GM12878 (cell line): ENCODE data around the gene ARHGAP20. TPM values are rescaled to one million over a fixed set of nuclear protein-coding genes. Genes with fewer than 3 reads are reported as not detected.

Source experiments
- ATAC-seq: fragments of 200-7000 bp; cut with Tn5 transposase; 3 replicates; pipeline ENCODE4 v1.9.1; 2020; ENCODE audit warnings: mild to moderate bottlenecking, moderate library complexity
- BruUV-seq: library from RNA; stranded (reverse); fragments of 400-500 nt; replicated peaks from 2 replicates; lab custom pipeline; 2021; lab: Mats Ljungman, UMichigan
- CTCF ChIA-PET: fragments of 300-600 bp; sonication (Branson Sonifier 250); formaldehyde crosslinking; extraction: SDS; loops from one replicate; lab custom pipeline; 2021; ENCODE audit warnings: inconsistent platforms; lab: Yijun Ruan, JAX
- POLR2A ChIA-PET: fragments of 350-600 bp; formaldehyde crosslinking; extraction: SDS; loops from one replicate; lab custom pipeline; 2021; ENCODE audit warnings: inconsistent platforms; lab: Charles Lee
- RAD21 ChIA-PET: fragments of 300-600 bp; sonication (Branson Sonifier 250); formaldehyde crosslinking; loops from one replicate; lab custom pipeline; 2023; ENCODE audit warnings: antibody characterized with exemption; ENCODE audit not compliant: unreplicated experiment; lab: Charles Lee
- SMC1A ChIA-PET: fragments of 300-600 bp; sonication (Branson Sonifier 250); formaldehyde crosslinking; loops from one replicate; lab custom pipeline; 2023; ENCODE audit not compliant: unreplicated experiment, uncharacterized antibody; lab: Charles Lee
- DNase-seq: peaks from one replicate; pipeline ENCODE4 v3.0.0-alpha.2; 2011; ENCODE audit warnings: low read depth, low spot score
- FAIRE-seq: peaks from 3 replicates; lab custom pipeline; 2011; peaks lifted over from hg19 to GRCh38; lab: Jason Lieb, UNC
- H2AFZ ChIP-seq: 2 replicates; pipeline ENCODE4 v1.6.0; 2011; ENCODE audit warnings: low read depth, low read length, control low read depth; ENCODE audit not compliant: control insufficient read depth
- H3K27ac ChIP-seq: 2 replicates; pipeline ENCODE4 v1.5.1; 2011; ENCODE audit warnings: control low read depth; ENCODE audit not compliant: control insufficient read depth, insufficient read depth
- H3K27me3 ChIP-seq, 2 experiments: replicated peaks in 1 of 2; 2 replicates each; pipeline versions ENCODE4 v1.6.0 to v1.6.1; 2011; ENCODE audit warnings: low read length in 1 of 2; ENCODE audit not compliant: control insufficient read depth in 2 of 2, insufficient read depth in 2 of 2
- H3K36me3 ChIP-seq, 2 experiments: 2 replicates each; pipeline ENCODE4 v1.5.1; 2011; ENCODE audit warnings: low read length in 1 of 2; ENCODE audit not compliant: control insufficient read depth in 2 of 2, insufficient read depth in 2 of 2
- H3K4me1 ChIP-seq: 2 replicates; pipeline ENCODE4 v1.6.1; 2011; ENCODE audit warnings: mild to moderate bottlenecking, low read length, moderate library complexity, mixed read lengths; ENCODE audit not compliant: control insufficient read depth, insufficient read depth
- H3K4me2 ChIP-seq: 2 replicates; pipeline ENCODE4 v1.6.0; 2011; ENCODE audit warnings: control low read depth; ENCODE audit not compliant: control insufficient read depth, insufficient read depth
- H3K4me3 ChIP-seq: fragments of 200-600 bp; sonication (generic); 2 replicates; pipeline ENCODE4 v1.5.1; 2016
- H3K79me2 ChIP-seq: 2 replicates; pipeline ENCODE4 v1.6.0; 2011; ENCODE audit warnings: low read length; ENCODE audit not compliant: control insufficient read depth, insufficient read depth
- H3K9ac ChIP-seq: 2 replicates; pipeline ENCODE4 v1.8.0; 2011; ENCODE audit warnings: low read length, control low read depth, mixed read lengths; ENCODE audit not compliant: control insufficient read depth, insufficient read depth
- H3K9me3 ChIP-seq: replicated peaks from 3 replicates; pipeline ENCODE4 v1.5.1; 2011; ENCODE audit warnings: mild to moderate bottlenecking, low read length; ENCODE audit not compliant: control insufficient read depth, insufficient read depth
- H4K20me1 ChIP-seq: 2 replicates; pipeline ENCODE4 v1.6.0; 2011; ENCODE audit not compliant: control insufficient read depth, insufficient read depth
- BHLHE40 ChIP-seq, 2 experiments: fragments of 450-650 bp in 1 of 2; IDR thresholded peaks; 2 replicates each; pipeline ENCODE4 v1.6.1; 2011 to 2017; ENCODE audit warnings: low read depth in 2 of 2, borderline replicate concordance in 1 of 2, improper control_type of control experiment in 1 of 2, low read length in 1 of 2, mild to moderate bottlenecking in 1 of 2
- EZH2 ChIP-seq: IDR thresholded peaks from 2 replicates; pipeline ENCODE4 v1.6.1; 2012; ENCODE audit warnings: low read depth, mild to moderate bottlenecking, control low read depth, inconsistent platforms, low read length, borderline replicate concordance; ENCODE audit not compliant: control insufficient read depth
- LARP7 ChIP-seq: fragments of 450-650 bp; IDR thresholded peaks from 2 replicates; pipeline ENCODE4 v1.6.1; 2017; ENCODE audit warnings: mild to moderate bottlenecking
- ZNF217 ChIP-seq: fragments of 450-650 bp; IDR thresholded peaks from 2 replicates; pipeline ENCODE4 v1.6.1; 2017; ENCODE audit warnings: antibody characterized with exemption, mild to moderate bottlenecking
- WGBS: methylation state at CpG from one replicate; pipeline ENCODE4 v1.1.6; 2016; ENCODE audit warnings: low lambda C conversion rate; ENCODE audit not compliant: insufficient replicate concordance, insufficient coverage; ENCODE audit errors: missing lambda C conversion rate; 5-methylcytosine and 5-hydroxymethylcytosine counted together
- in situ Hi-C: fragments of 300-500 bp; cut with MboI; formaldehyde crosslinking; loops from 9 replicates; pipeline ENCODE4 v1.14.3; 2018; ENCODE audit warnings: mixed read lengths
- intact Hi-C: fragments of 100-400 bp; cut with micrococcal nuclease; formaldehyde crosslinking; loops from one replicate; pipeline ENCODE4 v1.14.2; 2022; ENCODE audit not compliant: unreplicated experiment
- polyA plus RNA-seq, 11 experiments: library from polyadenylated mRNA; depleted of rRNA in 4 of 11; unstranded in 6 of 11; stranded (reverse) in 5 of 11; fragments of >200 nt; fragmentation: Nextera tagmentation in 4 of 11; fragmentation: Illumina TruSeq in 1 of 11; extraction: Ambion mirVana in 4 of 11; extraction: Trizol in 1 of 11; gene quantifications; 1 replicate in 1 of 11; 2 replicates in 10 of 11; pipeline versions ENCODE4 v1.2.1 to v1.2.3, GENCODE V29; 2011 to 2016; ENCODE audit warnings: inconsistent platforms in 2 of 11, missing spikeins in 2 of 11, low read depth in 1 of 11
- total RNA-seq, 4 experiments: library from RNA; depleted of rRNA in 3 of 4; stranded (reverse); fragments of >200 nt in 3 of 4; fragmentation: Illumina TruSeq in 1 of 4; extraction: Trizol in 1 of 4; gene quantifications; 2 replicates each; pipeline versions ENCODE4 v1.2.1 to v1.2.3, GENCODE V29; 2013 to 2021
- TF ChIP-seq, protein P1 (sequence below), 3 experiments: IDR thresholded peaks in 2 of 3; conservative IDR thresholded peaks in 1 of 3; 2 replicates each; pipeline ENCODE4 v1.5.1; 2011; ENCODE audit warnings: low read depth in 3 of 3, low read length in 3 of 3, mild to moderate bottlenecking in 3 of 3, control low read depth in 2 of 3, moderate library complexity in 2 of 3, inconsistent platforms in 1 of 3, mixed read lengths in 1 of 3; ENCODE audit not compliant: control insufficient read depth in 2 of 3, insufficient read depth in 1 of 3; ENCODE audit errors: extremely low read depth in 1 of 3

ARHGAP20 gene
- total and polyA plus RNA-seq, 10 of the 15 experiments (the other 5 are each of a cell fraction or from before 2014, with no cell fraction given), result 0.01 TPM; not detected in 9

DNA sequence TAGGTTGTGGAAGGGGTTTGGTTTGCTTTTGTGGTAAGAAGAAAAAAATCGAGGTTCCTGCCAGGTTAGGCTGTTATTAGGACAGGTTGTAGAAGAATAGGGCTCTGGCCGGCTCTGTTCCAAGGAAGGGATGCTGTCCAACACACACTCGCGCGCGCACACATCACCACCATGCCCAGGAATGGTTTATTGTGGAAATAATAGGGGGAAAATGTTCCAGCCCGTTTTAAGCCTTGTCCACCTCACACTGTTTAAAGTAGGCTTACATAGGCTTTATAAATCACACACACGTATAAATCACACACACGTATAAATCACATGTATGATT is 1.2 kb upstream of the ARHGAP20 start:
- intact Hi-C loops, result no loop called here
- no peak overlapping the region for H3K27ac ChIP-seq
- no peaks in the 10 kb centered on the region for H3K4me1 ChIP-seq
- RAD21 ChIA-PET, result no interaction called here
- no peaks in the 10 kb centered on the region; the same call in 2 of the 3 replicates for H3K9me3 ChIP-seq
- POLR2A ChIA-PET, result no interaction called here
- no peaks in the 10 kb centered on the region for H3K79me2 ChIP-seq
- no peaks in the 10 kb centered on the region for H3K36me3 ChIP-seq
- no peak overlapping the region for H3K4me3 ChIP-seq
- CTCF ChIA-PET, result no interaction called here
- no peak overlapping the region for H2AFZ ChIP-seq
- in situ Hi-C loops, result no loop called here
- H3K4me2 ChIP-seq, result no peak overlapping the region
- peaks cover 11 to 12% of the 10 kb centered on the region in 2 experiments for H3K27me3 ChIP-seq
- no peak overlapping the region for H3K9ac ChIP-seq
- FAIRE-seq (no peak), ATAC-seq (no peak), DNase-seq (no peak)
- BruUV-seq, result no TSS peak
- SMC1A ChIA-PET, result interaction anchor here (0.9 kb wide), 1 partner anchor 516 kb away, joined by 3 read pairs; no protein-coding TSS in a partner anchor
- no peaks in the 10 kb centered on the region for H4K20me1 ChIP-seq
- no peak for TF ChIP-seq LARP7
- TF ChIP-seq, all 136 proteins: peak for 0
- 22% methylated on average over 9 of the region's 9 CpGs for WGBS

DNA sequence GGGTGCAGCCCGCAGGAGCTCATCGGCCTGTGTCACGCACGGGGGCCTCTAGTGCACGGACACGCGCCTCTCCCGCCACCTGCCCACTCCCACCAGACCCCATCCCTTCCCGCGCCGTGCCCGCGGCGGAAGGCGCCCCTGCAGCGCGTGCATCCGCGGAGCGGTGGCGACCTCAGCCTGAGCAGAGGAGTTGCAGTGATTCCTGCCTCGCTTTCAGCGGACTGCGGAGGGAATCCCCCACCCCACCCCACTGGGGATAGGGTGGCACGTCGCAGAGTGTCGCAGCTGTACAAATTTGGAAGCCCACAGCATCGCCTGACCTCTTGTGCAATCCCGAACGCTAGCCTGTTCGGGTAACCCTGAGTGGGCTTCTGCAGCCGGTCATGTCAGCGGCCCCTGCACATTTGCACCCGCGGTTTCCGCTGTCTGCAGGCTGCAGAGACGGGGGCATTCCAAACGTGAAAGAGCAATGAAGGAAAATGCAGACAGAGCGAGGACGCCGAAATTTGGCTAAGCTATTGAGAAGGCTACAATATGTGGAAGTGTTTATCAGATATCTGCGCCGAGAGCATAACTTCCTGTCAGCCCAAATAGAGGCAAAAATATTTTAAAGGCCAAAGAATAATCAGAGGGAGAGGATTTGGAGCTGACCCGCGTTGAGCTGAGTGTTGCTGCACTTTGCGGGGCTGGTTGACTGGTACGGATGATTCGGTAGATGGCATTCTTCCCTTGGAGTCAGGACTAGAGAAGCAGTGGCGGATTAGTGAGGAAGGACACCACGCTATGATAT is 617 bp upstream of the ARHGAP20 start:
- 5% methylated on average over 49 of the region's 50 CpGs for WGBS
- Histone ChIP-seq H3K27ac (no peak overlapping the region), H3K4me2 (peak overlapping the region; percentile 69), H4K20me1 (no peaks in the 10 kb centered on the region), H3K27me3 (peaks cover 11 to 12% of the 10 kb centered on the region in 2 experiments), H3K4me3 (0 out of 2 replicates have a peak overlapping the region, but pooled peaks have one; percentile 27), H2AFZ (peak overlapping the region; percentile 17), H3K4me1 (no peaks in the 10 kb centered on the region), H3K79me2 (no peaks in the 10 kb centered on the region), H3K9me3 (no peaks in the 10 kb centered on the region; the same call in 2 of the 3 replicates), H3K9ac (no peak overlapping the region), H3K36me3 (no peaks in the 10 kb centered on the region)
- DNase-seq (no peak), FAIRE-seq (no peak), ATAC-seq (peak; percentile 21; the same call in 1 of the 3 replicates)
- TF ChIP-seq BHLHE40 (IDR thresholded peaks at IDR 0.05; ENCODE audit: borderline replicate concordance in 1 of 2, low read depth in 2 of 2, low read length in 1 of 2) (peak in 1 of 2 experiments; percentile 42; a peak in 2 of 4 replicates), ZNF217 (no peak), EZH2 (0 out of 2 replicates have a peak, but pooled peaks have one; percentile 47)
- TF ChIP-seq, protein P1, sequence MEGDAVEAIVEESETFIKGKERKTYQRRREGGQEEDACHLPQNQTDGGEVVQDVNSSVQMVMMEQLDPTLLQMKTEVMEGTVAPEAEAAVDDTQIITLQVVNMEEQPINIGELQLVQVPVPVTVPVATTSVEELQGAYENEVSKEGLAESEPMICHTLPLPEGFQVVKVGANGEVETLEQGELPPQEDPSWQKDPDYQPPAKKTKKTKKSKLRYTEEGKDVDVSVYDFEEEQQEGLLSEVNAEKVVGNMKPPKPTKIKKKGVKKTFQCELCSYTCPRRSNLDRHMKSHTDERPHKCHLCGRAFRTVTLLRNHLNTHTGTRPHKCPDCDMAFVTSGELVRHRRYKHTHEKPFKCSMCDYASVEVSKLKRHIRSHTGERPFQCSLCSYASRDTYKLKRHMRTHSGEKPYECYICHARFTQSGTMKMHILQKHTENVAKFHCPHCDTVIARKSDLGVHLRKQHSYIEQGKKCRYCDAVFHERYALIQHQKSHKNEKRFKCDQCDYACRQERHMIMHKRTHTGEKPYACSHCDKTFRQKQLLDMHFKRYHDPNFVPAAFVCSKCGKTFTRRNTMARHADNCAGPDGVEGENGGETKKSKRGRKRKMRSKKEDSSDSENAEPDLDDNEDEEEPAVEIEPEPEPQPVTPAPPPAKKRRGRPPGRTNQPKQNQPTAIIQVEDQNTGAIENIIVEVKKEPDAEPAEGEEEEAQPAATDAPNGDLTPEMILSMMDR (IDR thresholded peaks at IDR 0.05 in 2 of 3, conservative IDR thresholded peaks at IDR 0.05 in 1 of 3; ENCODE audit: control insufficient read depth in 2 of 3, extremely low read depth in 1 of 3, insufficient read depth in 1 of 3, low read depth in 3 of 3, low read length in 3 of 3), result 0 out of 6 replicates have a peak, but pooled peaks of 1 of the 3 experiments have one; percentile 14
- intact Hi-C loops (no loop called here), in situ Hi-C loops (no loop called here)
- RAD21 ChIA-PET, result no interaction called here
- POLR2A ChIA-PET, result no interaction called here
- SMC1A ChIA-PET, result interaction anchor here (0.9 kb wide), 1 partner anchor 517 kb away, joined by 3 read pairs; no protein-coding TSS in a partner anchor
- CTCF ChIA-PET, result no interaction called here
- no TSS peak for BruUV-seq
